GM23248 (cell line): ENCODE results near the gene CNTN4.

ENCODE experiments used
- EZH2 ChIP-seq: fragments of 200-600 bp; sonication (generic); IDR thresholded peaks from 2 replicates; pipeline ENCODE4 v1.6.1; 2018; ENCODE audit warnings: antibody characterized with exemption, mild to moderate bottlenecking; ENCODE audit not compliant: insufficient read depth, poor library complexity, severe bottlenecking
- EZH2phosphoT487 ChIP-seq: fragments of 200-600 bp; sonication (generic); IDR thresholded peaks from 2 replicates; pipeline ENCODE4 v1.6.1; 2018; ENCODE audit warnings: antibody characterized with exemption, moderate library complexity, mild to moderate bottlenecking, low read depth; ENCODE audit not compliant: insufficient read depth

DNA sequence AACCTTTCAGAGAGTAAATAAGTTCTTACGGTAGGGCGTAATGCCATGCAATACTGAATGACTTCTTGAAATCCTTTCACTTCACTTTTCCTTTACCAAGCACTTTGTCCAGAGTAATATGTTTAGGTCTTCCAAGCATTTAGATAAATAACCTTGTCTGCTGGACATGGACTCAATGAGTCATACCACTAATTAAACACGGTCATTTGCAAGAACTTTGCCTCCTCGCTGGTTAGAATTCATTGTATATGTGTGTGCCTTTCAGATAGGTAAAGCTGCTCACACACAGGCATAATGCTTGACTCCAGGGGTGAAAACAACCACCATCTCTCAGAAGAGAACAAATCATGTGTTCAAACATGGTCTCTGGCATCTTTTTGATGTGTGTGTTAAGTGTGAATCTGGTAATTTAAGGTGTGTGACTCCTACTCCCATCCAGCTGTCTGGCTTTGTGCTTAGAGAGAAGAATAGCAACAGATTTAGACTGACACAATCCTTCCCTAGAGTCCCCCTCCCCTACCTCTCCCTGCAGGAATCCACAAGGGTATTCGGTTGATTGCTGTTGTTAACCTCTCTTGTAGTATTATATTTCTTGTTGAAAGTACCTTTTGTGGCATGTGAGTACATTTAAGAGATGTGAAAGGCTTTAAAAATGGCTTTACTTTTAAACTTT is 419.0 kb downstream of the CNTN4 start:
- TF ChIP-seq EZH2phosphoT487 (no peak), EZH2 (no peak)
